Measurements from ENCODE around the gene CD9. TPM values are rescaled to one million over a fixed set of nuclear protein-coding genes. Genes with fewer than 3 reads are reported as not detected.

The CD9 gene
- total and polyA plus RNA-seq, 2 of the 8 experiments (the other 6 are each of a cell fraction or from before 2014, with no cell fraction given) = 168 to 319 TPM

GRCh38 chr12:6215932-6216494 lies 15.8 kb downstream of the CD9 start:
- ChIA-PET CTCF (ENCODE audit: partially characterized antibody) (interaction anchor here (0.9 to 26.9 kb wide), 10 partner anchors 13 to 153 kb away, joined by 3 to 433 read pairs (median 10); partner anchors contain the start of gene CD9), POLR2A (ENCODE audit: partially characterized antibody) (interaction anchor here (1.0 to 12.4 kb wide), 11 partner anchors 12 to 155 kb away, joined by 3 to 203 read pairs (median 5); partner anchors contain the start of gene CD9)
- peak overlapping the region in 1 of 4 experiments; percentile 23; a peak in 1 of 8 replicates for H3K4me3 ChIP-seq (ENCODE audit: extremely low read depth in 1 of 4, insufficient read depth in 2 of 4, low read depth in 3 of 4, low read length in 4 of 4)
- H2BK15ac ChIP-seq (ENCODE audit: low read length) = no peak overlapping the region; the same call in 1 of the 2 replicates
- peak overlapping the region; percentile 1 for H4K5ac ChIP-seq (ENCODE audit: insufficient read length, low read depth, low read length)
- peaks cover 5% of the 10 kb centered on the region; the same call in 1 of the 2 replicates for H3K23me2 ChIP-seq (ENCODE audit: low read depth, low read length)
- H4K91ac ChIP-seq (replicated peaks; ENCODE audit: insufficient read length, low read length) = peak overlapping the region; percentile 13
- no peak overlapping the region for H3K14ac ChIP-seq (ENCODE audit: insufficient read length)
- H3K79me1 ChIP-seq (ENCODE audit: low read depth, low read length) = peaks cover 18% of the 10 kb centered on the region
- H2AK5ac ChIP-seq (ENCODE audit: low read depth, low read length) = peak overlapping the region; percentile 69
- H2BK120ac ChIP-seq (replicated peaks; ENCODE audit: low read depth, low read length) = peak overlapping the region; percentile 22
- H3K36me3 ChIP-seq (ENCODE audit: control insufficient read depth in 2 of 4, insufficient read depth in 4 of 4, low read length in 3 of 4) = no peaks in the 10 kb centered on the region
- no peak overlapping the region for H2AFZ ChIP-seq (ENCODE audit: low read length)
- WGBS, 2 experiments (ENCODE audit: extremely low coverage in 1 of 2, insufficient coverage in 1 of 2, insufficient read length in 1 of 2, insufficient replicate concordance in 2 of 2, low coverage in 1 of 2, low lambda C conversion rate in 2 of 2, missing lambda C conversion rate in 1 of 2) = 70% methylated on average over 5 of the region's 5 CpGs; no CpG with 5 or more reads in 1 of the 2 experiments
- H3K4ac ChIP-seq (replicated peaks; ENCODE audit: insufficient read length, low read depth, low read length) = peak overlapping the region; percentile 63
- TF ChIP-seq KDM1A (IDR thresholded peaks at IDR 0.05; ENCODE audit: borderline replicate concordance, low read length) (no peak), CTBP2 (IDR thresholded peaks at IDR 0.05; ENCODE audit: borderline replicate concordance, insufficient read depth, insufficient read length, low read length) (no peak)
- peak overlapping the region in 2 of 4 experiments; percentile 16 to 20; a peak in 2 of 7 replicates for H3K9ac ChIP-seq (replicated peaks in 1 of 4; ENCODE audit: extremely low read depth in 1 of 4, low read depth in 3 of 4, low read length in 3 of 4)
- peaks cover 0 to 11% of the 10 kb centered on the region in 2 experiments for H4K20me1 ChIP-seq (replicated peaks in 1 of 2; ENCODE audit: control insufficient read depth in 1 of 2, insufficient read depth in 2 of 2, low read length in 2 of 2)
- no peak overlapping the region for H3K56ac ChIP-seq (replicated peaks; ENCODE audit: insufficient read length, low read depth, low read length)
- DNase-seq (ENCODE audit: low read depth in 1 of 2, low spot score in 2 of 2) (no peak), FAIRE-seq (no peak)
- H3K4me2 ChIP-seq (ENCODE audit: insufficient read depth in 1 of 2, low read depth in 2 of 2, low read length in 2 of 2) = peak overlapping the region in 1 of 2 experiments; percentile 86
- peak overlapping the region; percentile 94 for H3K18ac ChIP-seq (ENCODE audit: extremely low read depth, low read length)
- H4K8ac ChIP-seq (ENCODE audit: extremely low read depth, insufficient read depth, low read length) = 0 out of 2 replicates have a peak overlapping the region, but pooled peaks have one; percentile 47
- H2BK12ac ChIP-seq (ENCODE audit: low read depth, low read length) = peak overlapping the region; percentile 98
- H2BK5ac ChIP-seq (ENCODE audit: low read depth, low read length) = peak overlapping the region; percentile 92
- no peaks in the 10 kb centered on the region; a peak in 1 of 7 replicates for H3K27me3 ChIP-seq (replicated peaks in 1 of 4; ENCODE audit: control insufficient read depth in 3 of 4, extremely low read depth in 1 of 4, insufficient read depth in 3 of 4, low read length in 3 of 4)
- H2BK20ac ChIP-seq (ENCODE audit: low read length) = peak overlapping the region; percentile 91
- peaks cover 28 to 50% (median 43%) of the 10 kb centered on the region in 4 experiments for H3K4me1 ChIP-seq (replicated peaks in 1 of 4; ENCODE audit: control insufficient read depth in 3 of 4, insufficient read depth in 4 of 4, low read length in 3 of 4)
- no peaks in the 10 kb centered on the region for H3K9me3 ChIP-seq (ENCODE audit: insufficient read depth in 2 of 2, low read depth in 1 of 2, low read length in 1 of 2)
- no peak overlapping the region for H3K23ac ChIP-seq (ENCODE audit: insufficient read length)
- H3K79me2 ChIP-seq (ENCODE audit: control insufficient read depth in 1 of 2, insufficient read depth in 2 of 2, low read length in 2 of 2) = peaks cover 0 to 78% of the 10 kb centered on the region in 2 experiments; a peak in 3 of 4 replicates
- peak overlapping the region; percentile 79 for H3K27ac ChIP-seq (ENCODE audit: low read depth, low read length)

Data from H1 (cell line).